HG02870 (cell line): ENCODE data around the gene F10.
A peak's percentile ranks its signal among the peaks of the same experiment; 100 is the strongest.

Experiments
- ATAC-seq: cut with Tn5 transposase; IDR thresholded peaks from one replicate; pipeline ENCODE4 v1.9.1; 2021; ENCODE audit warnings: mild to moderate bottlenecking, moderate library complexity; ENCODE audit not compliant: unreplicated experiment

Gene F10

GRCh38 chr13:113166681-113167080, 44.1 kb downstream of the F10 start:
- no peak for ATAC-seq

GRCh38 chr13:113167155-113167554, 44.6 kb downstream of the F10 start:
- no peak for ATAC-seq

DNA sequence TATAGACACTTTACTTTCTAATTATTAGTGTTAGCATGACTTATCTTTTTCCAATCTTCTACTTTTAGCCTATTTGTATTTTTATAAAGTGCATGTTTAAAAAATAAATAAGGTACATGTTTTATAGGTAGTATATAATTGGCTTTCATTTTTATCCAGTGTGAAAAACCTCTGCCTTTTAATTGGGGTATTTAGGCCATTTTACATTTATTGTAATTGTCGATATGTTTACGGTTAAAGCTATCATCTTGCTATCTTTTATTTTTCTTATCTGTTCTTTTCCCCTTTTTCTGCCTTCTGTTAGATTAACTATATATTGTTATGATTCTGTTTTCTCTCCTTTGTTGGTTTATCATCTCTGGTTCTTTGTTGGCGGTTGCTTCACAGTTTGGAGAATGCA, 45.0 kb downstream of the F10 start:
- no peak for ATAC-seq

GRCh38 chr13:113168211-113168610, 45.6 kb downstream of the F10 start:
- no peak for ATAC-seq

GRCh38 chr13:113169277-113170272, 47.0 kb downstream of the F10 start:
- no peak for ATAC-seq

GRCh38 chr13:113170511-113170910, 47.9 kb downstream of the F10 start:
- no peak for ATAC-seq

DNA sequence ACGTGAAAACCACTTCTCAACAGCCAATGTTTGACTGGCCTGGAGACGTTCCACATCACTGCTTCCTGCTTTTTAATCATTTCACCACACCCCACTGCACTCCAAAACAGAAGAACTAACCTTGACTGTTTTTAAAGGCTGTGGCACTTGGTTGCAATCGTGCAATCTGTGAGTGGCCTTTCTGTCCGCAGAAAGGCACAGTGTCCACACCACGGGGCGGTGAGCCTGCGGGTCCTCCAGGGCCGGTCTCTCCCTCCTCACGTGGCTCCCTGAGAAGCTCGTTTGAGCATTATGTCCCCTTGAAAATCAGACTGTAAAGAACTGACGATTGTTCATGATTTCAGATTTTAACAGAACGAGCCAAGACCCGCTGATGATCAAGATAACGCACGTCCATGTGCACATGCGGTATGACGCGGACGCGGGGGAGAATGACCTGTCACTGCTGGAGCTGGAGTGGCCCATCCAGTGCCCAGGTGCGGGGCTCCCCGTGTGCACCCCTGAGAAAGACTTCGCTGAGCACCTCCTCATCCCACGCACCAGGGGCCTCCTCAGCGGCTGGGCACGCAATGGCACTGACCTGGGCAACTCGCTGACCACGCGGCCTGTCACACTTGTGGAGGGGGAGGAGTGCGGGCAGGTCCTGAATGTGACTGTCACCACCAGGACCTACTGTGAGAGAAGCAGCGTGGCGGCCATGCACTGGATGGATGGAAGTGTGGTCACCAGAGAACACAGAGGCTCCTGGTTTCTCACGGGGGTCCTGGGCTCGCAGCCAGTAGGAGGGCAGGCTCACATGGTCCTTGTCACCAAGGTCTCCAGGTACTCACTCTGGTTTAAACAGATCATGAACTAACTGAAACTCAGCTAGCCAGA, 48.9 kb downstream of the F10 start:
- ATAC-seq = no peak

DNA sequence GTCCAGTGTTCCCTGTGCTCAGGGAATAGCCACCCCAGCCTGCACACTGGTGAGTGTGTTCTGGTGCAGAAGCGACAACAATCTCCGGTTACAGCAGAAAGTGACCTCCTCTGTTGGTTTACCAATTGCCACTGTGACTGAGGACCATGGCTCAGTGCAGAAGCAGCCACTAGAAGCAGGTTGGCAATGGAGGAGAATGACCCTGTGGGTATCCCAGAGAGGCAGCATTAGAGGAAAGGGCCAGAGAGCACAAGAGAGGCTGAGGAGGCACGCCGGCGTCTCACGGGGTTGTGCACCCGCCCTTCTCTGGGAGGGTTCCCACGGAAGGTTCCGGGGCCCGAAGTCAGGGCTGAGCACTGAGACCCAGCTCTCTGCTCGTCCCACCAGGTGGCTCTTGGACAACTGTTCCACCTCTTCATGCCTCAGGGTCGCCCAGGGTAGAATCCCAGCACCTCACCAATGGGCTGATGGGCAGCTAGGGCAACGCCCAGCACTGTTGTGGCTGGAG, 49.9 kb downstream of the F10 start:
- no peak for ATAC-seq

GRCh38 chr13:113176280-113176679, 53.7 kb downstream of the F10 start:
- ATAC-seq = no peak

GRCh38 chr13:113176822-113177221, 54.2 kb downstream of the F10 start:
- ATAC-seq = no peak

GRCh38 chr13:113178070-113178895, 55.7 kb downstream of the F10 start:
- no peak for ATAC-seq

GRCh38 chr13:113178896-113179167, 56.2 kb downstream of the F10 start:
- no peak for ATAC-seq

GRCh38 chr13:113179374-113180230, 57.0 kb downstream of the F10 start:
- ATAC-seq = no peak

- no peak for ATAC-seq
Measured at GRCh38 chr13:113182046-113182445, 59.4 kb downstream of the F10 start.

DNA sequence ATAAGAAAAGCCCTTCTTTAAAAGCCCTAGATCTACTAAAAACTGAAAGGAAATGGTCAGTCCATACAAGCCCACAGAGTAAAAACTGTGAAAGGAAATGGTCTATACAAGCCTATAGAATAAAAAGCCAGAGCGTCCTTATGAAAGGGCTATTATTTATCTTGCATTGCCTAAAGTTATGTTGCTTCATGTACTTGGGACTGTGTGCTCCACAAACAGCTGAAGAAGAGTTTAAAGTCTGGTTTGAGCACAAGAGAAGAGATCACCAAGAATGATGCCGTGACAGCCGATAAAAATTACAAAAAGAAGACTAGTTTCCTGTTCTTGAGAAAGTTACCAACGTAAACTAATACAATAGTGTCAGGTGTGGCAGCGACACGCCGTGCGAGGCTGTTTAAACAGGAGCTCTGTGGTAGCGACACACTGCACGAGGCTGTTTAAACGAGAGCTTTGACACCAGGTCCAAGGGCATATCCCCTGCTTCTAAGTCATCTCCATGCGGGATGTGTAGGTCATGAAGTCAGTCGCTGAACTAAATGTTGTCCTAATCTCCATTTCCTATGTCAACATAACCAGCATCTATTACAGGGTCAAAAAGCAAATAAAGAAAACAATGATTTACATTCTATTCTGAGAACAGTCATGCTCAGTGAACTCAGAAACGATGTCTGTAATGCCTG, 61.0 kb downstream of the F10 start:
- ATAC-seq = no peak

- no peak for ATAC-seq
Measured at GRCh38 chr13:113184568-113185440, 62.2 kb downstream of the F10 start.

DNA sequence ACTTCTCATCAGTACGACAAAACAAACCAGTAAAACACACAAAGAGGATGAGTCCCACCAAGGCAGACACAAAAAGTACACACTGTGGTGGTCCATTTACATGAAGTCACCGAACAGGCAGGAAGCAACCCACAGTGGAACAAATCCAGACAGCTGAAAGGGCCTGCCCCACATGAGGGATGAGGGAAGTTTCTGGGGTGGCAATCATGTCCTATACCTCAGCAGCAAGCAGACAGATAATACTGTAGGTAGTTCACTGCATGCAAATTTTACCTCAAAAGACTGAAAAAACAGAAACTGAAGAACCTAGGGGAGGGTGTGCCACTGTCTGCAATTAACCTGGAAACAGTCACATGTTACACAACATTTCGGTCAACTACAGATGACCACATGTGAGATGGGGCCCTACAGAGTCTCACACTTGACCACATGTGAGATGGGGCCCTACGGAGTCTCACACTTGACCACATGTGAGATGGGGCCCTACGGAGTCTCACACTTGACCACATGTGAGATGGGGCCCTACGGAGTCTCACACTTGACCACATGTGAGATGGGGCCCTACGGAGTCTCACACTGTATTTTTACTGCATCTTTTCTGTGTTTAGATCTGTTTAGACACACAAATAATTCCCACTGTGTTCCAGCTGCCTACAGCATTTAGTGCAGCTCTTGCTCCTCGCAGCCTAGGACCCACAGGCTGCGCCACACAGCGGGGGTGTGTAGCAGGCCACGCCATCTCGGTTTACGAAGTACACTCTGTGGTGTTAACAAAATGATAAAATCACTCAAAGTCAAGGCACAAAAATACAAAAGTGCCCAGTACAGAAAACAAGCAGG, 63.7 kb downstream of the F10 start:
- peak; percentile 93 for ATAC-seq
